Activated CD4-positive, alpha-beta T cell treated with anti-CD3 and anti-CD28 coated beads, Interleukin-10, Interleukin-2, amounts not matched to agents 100 ng/mL and 50 ng/mL, durations not matched to agents 16 hours and 8 hours (primary cell): Measurements from ENCODE around the gene SPG7.
"Not testable (repeated sequence)": the region's sequence is repeated elsewhere in the genome, so short reads cannot be mapped to it uniquely, and the experiment has no call there.

Experiments used
- DNase-seq: peaks from one replicate; pipeline ENCODE4 v3.0.0-alpha.2; 2020

Gene SPG7

DNA sequence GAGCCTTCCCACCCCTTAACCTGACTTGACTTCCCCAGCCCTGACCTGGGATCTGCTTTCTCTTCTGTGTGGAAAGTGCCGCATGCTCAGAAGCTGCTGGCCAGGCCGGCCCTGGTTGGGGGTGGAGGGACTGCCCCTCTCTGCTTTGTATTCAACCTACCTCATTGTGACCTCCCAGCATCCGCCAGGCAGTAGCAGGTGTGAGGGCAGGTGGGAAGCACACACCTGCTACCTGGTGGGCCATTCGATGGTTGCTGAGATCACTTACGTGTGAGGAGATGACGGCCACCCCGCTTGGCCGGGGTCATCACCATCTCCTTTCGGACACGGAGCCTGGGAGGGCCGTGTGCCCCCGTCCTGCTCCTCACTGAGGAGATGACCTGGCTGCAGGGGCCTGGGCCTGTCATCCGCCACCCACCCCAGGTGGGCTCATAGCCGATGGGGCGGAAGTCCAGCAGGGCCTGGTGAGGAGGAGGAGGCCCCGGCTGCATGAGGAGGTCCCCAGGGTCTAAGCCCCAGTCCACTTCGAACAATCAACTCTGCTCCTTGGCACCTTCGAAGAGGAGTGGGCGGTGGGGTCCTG is 74.5 kb downstream of the SPG7 start:
- DNase-seq = no peak

DNA sequence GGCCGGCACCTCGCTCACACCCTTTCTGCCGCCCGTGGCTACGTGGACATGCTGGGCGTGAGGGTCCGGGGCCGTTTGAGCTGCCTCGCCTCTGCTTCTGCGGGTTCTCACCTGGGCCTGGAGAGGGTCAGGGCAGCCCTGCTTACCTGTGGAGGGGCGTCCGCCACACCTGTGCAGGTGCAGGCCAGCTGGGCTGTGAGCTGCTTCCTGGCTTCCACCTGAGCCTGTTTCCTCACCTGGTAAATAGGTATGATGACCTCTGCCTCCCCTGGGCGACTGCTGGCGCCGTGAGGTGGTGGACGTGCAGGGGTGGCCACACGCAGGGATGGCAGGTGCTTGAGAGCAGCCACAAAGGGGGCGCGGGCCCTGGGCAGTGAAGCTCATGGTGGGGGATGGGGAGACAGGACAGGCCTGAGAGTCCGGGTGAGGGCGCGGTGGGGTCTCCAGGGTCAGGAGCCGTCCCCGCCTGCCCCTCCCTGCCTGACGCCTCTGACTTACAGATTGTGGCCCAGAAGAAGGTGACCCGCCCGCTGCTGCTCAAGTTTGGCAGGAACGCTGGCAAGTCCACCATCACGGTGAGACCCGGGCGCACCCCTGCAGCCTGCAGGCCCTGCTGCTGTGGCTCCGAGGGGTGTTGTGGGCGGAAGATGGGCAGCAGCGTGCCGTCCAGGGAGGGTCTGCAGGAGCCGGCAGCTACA is 75.1 kb downstream of the SPG7 start:
- DNase-seq = no peak

DNA sequence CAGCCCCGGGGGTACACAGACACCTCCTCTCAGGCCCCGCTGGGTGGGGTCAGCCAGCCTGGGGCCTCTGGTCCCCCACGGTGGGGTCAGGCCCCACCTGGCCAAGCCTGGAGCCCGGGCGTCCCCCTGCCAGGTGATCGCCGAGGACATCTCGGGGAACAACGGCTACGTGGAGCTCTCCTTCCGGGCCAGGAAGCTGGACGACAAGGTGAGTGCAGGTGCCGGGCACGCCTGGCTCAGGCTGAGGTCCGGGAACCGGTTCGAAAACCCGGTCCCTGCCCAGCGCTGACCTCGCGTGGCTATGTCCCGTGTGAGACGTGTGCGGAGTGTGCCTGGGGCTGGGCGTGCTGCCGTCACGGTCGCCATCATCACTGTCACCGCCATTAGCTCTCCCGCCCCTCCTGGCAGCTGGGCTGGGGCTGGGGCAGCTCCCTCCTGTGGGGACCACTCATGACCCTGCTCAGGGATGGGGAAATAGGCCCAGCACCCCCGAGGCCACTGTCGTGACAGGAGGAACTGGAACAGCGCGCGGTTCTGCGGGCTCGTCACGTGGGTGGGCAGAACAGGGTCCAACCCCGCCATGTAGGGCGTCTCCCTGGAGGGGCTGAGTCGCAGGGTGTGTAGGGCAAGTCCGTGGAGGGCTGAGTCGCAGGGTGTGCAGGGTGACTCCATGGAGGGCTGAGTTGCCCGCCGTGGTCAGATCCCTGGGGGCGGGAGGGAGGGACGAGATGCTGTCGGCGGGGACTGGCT is 75.9 kb downstream of the SPG7 start:
- DNase-seq = no peak

DNA sequence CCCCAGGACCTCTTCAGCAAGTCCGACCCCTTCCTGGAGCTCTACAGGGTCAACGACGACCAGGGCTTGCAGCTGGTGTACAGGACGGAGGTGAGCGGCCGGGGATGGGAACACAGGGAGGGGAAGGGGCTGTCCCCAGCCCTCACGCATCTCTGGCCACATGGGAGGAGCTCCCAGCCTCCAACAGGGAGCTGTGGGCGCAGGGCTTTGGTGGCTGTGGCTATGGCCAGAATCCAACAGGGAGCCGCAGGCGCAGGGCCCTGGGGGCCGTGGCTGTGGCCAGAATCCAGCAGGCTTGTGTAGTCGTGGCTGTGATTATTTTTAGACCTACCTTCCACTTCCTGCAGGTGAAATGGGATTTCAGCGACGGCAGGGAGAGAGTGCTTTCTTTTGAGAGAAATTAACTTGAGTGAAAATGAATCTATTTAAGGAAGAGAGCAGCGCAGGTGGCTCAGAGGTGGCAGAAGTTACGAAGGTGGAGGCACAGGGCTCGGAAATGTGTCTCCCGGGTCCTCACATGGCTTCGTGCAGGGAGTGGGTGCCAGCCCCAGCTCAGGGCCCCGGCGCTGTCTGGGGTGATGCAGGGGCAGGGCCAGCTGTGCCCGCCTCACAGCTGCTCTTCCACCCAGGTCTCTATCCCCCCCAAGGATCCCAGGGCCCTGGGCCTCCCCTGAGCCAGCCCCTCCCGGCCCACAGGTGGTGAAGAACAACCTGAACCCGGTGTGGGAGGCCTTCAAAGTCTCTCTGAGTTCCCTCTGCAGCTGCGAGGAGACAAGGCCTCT is 76.8 kb downstream of the SPG7 start:
- DNase-seq = no peak

DNA sequence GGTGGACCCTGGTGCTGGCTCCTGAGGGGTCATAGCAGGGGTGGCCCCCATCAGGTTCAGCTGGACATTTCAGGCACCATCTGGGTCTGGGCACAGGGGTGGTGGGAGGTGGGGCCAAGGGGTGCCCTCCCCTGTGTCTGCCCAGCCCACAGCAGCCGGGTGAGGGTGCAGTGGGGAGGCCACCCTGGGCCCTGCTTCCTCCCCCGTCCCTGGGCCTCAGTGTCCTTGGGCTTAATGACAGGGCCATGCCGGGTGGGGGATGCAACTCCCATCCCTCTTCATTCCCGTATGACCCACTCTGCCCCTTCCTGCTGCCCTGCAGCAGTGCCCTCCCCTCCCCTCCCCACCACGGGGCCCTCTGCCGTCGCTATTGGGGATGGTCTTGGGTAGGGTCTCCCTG is 78.0 kb downstream of the SPG7 start:
- DNase-seq = no peak

DNA sequence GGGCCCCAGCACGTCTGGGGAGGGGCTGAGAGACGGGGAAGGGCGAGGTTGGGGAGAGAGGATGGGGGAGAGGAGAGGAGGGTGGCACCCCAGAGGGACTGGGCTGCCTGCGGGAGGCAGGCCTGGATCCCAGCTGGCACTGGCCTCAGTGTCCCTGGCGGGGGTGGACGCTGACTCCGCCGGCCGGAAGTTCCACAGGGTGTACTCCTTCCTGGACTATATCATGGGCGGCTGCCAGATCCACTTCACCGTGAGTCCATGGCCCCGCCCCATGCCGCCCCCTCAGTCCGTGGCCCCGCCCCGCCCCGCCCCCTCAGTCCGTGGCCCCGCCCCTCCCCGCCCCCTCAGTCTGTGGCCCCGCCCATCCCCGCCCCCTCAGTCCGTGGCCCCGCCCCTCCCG is 78.7 kb downstream of the SPG7 start:
- no peak for DNase-seq

- not testable (repeated sequence) for DNase-seq
Observed at GRCh38 chr16:89587676-89588075, 79.5 kb downstream of the SPG7 start.

DNA sequence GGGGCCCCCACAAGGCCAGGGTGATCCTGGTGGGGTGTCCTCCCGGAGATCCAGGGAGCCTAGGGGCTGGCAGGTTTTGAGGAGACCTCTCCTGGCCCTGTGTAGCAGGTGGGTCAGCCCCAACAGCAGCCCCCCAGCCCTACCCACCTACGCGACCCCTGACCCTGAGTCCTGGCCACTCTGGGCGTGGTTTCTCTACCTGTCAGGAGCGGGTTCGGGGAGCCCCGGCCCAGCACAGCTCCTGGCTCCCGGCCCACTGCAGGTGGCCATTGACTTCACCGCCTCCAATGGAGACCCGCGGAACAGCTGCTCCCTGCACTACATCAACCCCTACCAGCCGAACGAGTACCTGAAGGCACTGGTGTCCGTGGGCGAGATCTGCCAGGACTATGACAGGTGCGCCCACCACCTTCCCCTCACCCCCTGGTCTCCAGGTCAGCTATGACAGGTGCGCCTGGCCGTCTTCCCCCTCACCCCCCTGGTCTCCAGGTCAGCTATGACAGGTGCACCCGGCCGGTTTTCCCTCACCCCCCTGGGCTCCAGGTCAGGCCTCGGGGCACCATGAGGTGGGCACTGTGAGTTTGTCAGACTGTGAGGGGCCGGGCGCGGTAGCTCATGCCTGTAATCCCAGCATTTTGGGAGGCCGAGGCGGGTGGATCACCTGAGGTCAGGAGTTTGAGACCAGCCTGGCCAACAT is 80.4 kb downstream of the SPG7 start:
- DNase-seq = no peak

DNA sequence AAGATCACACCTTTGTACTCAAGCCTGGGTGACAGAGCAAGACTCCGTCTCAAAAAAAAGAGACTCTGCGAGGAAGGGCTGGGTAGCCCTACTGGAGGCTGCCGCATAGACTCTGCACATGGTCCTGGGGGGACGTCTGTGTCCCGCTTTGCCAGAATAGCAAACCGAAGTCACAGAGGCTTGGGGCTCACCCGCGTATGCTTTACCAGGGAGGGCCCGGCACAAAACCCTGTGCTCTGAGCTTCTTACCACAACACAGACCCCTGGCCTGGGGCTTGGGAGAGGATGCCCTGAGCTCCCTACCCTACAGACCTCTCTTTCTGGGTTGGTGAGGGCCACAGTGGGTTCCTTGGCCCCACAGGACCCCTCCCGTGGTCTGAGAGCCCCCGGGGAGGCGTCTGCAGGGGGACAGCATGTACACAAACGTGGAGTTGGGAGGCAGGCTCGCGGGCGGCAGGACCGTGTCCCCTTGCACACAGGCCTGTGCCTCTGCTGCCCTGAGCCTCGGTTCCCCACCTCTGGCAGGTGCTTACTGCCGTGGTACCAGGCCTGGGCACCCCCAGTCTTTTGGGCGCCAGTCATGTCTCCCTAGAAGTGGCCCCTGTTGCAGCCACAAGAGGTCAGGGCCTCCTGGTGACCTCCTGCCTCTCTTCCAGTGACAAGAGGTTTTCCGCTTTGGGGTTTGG is 81.2 kb downstream of the SPG7 start:
- DNase-seq = no peak

DNA sequence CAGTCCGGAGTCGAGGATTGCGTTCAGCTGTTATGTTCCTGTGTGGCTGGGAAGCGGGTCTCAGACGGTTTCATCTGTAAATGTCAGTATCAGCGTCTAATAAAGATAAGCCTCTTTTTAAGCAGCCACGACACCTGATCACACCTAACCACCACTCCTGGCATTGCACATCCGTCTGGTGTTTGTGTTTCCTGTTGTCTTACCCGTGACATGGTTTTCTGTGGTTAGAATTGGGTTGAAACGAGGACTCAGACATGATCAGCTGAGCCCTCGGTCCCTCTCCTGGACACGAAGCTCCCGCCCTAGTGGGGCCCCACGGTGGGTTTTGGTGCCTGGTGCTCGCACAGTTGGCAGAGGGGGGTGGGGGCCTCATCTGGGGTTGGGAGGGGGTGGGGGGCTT is 85.6 kb downstream of the SPG7 start:
- peak; percentile 54 for DNase-seq

- DNase-seq = no peak
Observed at GRCh38 chr16:89595330-89596060, 87.3 kb downstream of the SPG7 start.

- DNase-seq = no peak
Observed at GRCh38 chr16:89596061-89596689, 88.0 kb downstream of the SPG7 start.

GRCh38 chr16:89596957-89597649 is 88.9 kb downstream of the SPG7 start:
- DNase-seq = no peak

DNA sequence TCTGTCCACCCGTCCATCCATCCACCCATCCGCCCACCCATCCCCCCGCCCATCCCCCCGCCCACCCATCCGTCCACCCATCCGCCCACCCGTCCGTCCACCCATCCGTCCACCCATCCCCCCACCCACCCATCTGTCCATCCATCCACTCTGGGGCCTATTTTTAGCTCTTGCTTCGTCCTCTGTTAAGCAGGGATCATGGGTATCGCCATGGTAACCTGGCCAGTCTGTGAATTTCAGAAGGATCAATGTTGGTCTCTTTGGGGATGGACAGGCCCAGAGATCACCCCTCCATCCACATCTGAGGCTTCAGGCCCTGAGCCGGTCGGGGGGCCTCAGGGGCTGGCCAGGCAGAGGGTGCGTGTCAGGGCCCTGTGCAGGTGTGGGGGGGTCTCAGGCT is 90.0 kb downstream of the SPG7 start:
- DNase-seq = no peak

DNA sequence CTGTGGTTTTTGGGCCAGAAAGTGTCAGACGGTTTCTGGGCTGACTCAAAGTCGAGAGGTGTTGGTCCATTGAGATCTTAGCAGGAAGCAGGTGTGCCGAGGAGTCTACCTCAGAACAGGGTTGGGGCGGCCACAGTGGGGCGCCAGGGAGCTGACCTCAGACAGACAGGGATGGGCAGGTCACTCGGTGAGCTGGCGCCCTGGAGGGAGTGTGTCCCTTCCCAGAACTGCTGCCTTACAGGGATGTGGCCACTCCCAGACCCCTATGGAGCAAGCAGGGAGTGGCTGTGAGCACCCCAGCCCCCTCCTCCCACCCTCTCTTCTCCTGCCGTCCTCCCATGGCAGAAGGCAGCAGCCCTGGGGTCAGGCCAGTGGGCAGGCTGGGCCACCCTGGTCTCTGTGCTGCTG is 91.3 kb downstream of the SPG7 start:
- peak; percentile 57 for DNase-seq

GRCh38 chr16:89599902-89600301 is 91.7 kb downstream of the SPG7 start:
- DNase-seq = no peak

GRCh38 chr16:89600427-89600826 is 92.2 kb downstream of the SPG7 start:
- DNase-seq = no peak

- DNase-seq = no peak
Observed at GRCh38 chr16:89600956-89601355, 92.8 kb downstream of the SPG7 start.

DNA sequence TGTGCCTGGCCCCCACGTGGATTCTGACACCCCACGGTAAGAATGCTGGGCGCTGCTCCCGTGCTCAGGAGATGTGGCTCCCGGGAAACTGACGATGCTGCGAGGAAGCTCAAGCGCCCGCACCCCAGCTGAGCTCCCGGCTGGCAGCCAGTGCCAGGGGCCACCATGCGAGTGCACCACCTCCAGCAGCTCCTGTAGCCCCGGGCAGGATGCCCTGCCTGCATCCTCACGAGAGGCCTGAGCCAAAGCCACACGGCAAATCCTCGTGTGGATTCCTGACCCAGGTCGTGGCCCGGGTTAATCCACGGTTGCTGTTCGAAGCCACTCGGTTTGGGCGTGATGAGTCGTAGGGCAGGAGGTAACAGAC is 93.7 kb downstream of the SPG7 start:
- DNase-seq = no peak

- DNase-seq = peak; percentile 65
Observed at GRCh38 chr16:89602273-89602951, 94.2 kb downstream of the SPG7 start.
